ENCODE data around the gene BMP10.
"Not testable (repeated sequence)": the region's sequence is repeated elsewhere in the genome, so short reads cannot be mapped to it uniquely, and the experiment has no call there.

BMP10 gene

GRCh38 chr2:68871159-68871764 is at the start of gene BMP10:
Gene BMP10, minus strand, starts transcription at chr2:68871397. Its CDS starts 39 bp downstream, at chr2:68871358.
- DNase-seq, result no peak

- no peak for DNase-seq
Measured at GRCh38 chr2:68920481-68921170, 49.4 kb upstream of the BMP10 start.

DNA sequence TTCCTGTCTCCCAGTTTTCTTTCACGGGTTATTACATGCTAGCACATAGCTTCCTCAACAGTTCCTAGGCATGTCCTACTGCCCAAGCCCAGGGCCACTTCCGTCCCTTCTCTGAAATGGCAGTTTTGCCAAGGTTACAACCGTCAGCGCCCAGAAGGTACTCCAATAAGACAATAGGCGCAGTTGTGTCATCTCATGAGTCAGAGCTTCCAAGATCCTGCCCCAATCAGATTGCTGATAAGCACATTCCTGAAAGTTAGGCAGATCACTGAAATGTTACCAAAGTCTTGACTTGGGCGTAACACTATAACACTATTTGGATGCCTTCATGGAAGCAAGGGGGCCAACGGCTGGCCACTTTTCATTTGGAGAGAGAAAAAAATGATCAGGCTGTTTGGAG is 47.3 kb upstream of the BMP10 start:
- DNase-seq, result no peak

GRCh38 chr2:68917034-68917718 is 46.0 kb upstream of the BMP10 start:
- no peak for DNase-seq

- no peak for DNase-seq
Measured at GRCh38 chr2:68916226-68916625, 45.0 kb upstream of the BMP10 start.

- DNase-seq, result no peak
Measured at GRCh38 chr2:68915393-68915792, 44.2 kb upstream of the BMP10 start.

GRCh38 chr2:68913359-68913758 is 42.2 kb upstream of the BMP10 start:
- no peak for DNase-seq

DNA sequence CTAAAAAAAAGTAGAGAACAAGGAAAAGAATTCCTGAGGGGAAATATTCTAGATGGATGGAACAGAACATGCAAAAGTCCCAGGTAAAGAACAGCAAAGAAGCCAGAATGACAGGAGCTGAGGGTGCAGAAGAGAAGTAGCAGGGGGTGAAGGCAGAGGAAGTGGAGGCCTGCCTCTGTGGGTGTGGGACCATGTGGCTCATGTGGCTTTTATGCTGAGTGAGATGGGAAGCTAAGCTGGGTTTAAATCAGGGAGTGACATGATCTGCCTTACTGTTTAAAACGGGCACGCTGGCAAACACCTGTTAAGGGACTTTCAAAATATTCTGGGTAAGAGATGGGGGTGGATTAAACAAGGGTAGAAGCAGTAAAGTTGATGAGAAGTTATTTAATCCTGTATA is 41.5 kb upstream of the BMP10 start:
- no peak for DNase-seq

- no peak for DNase-seq
Measured at GRCh38 chr2:68912111-68912510, 40.9 kb upstream of the BMP10 start.

GRCh38 chr2:68911709-68912108 is 40.5 kb upstream of the BMP10 start:
- DNase-seq, result no peak

- DNase-seq, result no peak
Measured at GRCh38 chr2:68911246-68911645, 40.0 kb upstream of the BMP10 start.

GRCh38 chr2:68909793-68910674 is 38.8 kb upstream of the BMP10 start:
- DNase-seq, result peak; percentile 60

- peak; percentile 48 for DNase-seq
Measured at GRCh38 chr2:68908392-68908970, 37.3 kb upstream of the BMP10 start.

- DNase-seq, result no peak
Measured at GRCh38 chr2:68907920-68908253, 36.7 kb upstream of the BMP10 start.

- DNase-seq, result no peak
Measured at GRCh38 chr2:68907232-68907919, 36.2 kb upstream of the BMP10 start.

DNA sequence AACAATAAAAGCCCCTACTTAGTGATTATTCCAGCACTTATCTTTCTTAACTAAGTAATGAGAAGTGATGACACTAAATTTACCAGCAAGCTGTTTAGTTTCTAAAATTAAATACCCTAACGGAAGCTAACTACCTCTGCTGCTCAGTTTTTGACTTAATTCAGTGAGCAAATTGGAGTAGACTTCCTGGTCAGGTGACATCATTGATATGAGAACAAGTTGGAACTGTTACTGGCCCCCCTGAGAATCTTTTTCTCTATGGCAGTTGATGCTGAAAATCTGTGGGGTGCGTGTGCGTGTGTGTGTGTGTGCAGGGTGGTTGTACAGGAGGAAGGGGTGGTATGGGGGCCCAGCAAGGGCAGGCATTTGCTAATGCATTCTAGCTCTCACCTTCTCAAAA is 35.5 kb upstream of the BMP10 start:
- no peak for DNase-seq

- DNase-seq, result peak; percentile 9
Measured at GRCh38 chr2:68905116-68905515, 33.9 kb upstream of the BMP10 start.

DNA sequence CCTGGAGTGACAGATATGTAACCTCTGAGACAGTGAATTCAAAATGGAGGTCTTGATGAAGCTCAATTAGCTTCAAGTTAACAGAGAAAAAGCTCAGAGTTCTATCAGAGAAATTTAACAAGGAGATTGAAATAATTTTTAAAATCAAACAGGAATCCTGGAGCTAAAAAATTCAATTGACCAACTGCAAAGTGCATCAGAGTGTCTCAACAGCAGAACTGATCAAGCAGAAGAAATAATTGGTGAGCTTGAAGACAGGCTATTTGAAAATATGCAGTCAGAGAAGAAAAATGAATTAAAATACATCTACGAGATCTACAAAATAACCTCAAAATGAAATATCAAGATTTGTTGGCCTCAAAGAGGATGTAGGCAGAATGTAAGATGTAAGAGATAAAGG is 30.4 kb upstream of the BMP10 start:
- no peak for DNase-seq

DNA sequence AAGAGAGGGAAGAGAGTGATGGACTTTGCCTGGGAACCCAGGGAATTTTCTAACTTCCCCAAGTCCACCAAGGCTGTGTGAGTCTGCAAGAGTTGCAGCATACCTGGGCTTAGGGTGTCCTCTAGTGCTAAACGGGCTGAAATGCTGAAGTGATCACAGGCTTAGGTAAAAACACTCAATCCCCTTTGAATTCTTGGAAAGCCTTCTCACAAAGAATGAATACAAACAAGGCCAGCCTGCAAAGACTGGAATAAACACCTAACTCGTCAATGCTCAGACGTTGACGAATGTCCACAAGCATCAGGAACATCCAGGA is 30.0 kb upstream of the BMP10 start:
- DNase-seq, result peak; percentile 15

GRCh38 chr2:68900496-68901198 is 29.4 kb upstream of the BMP10 start:
- DNase-seq, result no peak

DNA sequence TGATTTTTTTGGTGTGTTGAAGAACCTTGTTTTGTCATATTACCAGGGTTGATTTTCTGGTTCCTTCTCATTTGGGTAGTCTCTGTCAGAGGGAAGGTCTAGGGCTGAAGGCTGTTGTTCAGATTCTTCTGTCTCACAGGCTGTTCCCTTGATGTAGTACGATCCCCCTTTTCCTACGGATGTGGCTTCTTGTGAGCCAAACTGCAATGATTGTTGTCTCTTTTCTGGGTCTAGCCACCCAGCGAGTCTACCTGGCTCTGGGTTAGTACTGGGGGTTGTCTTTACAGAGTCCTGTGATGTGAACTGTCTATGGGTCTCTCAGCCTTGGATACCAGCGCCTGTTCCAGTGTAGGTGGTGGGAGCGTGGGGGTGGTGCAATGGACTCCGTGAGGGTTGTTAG is 24.8 kb upstream of the BMP10 start:
- not testable (repeated sequence) for DNase-seq

- no peak for DNase-seq
Measured at GRCh38 chr2:68889500-68889899, 18.3 kb upstream of the BMP10 start.
